H9 (cell line): ENCODE results near the gene RBPJ. TPM values are rescaled to one million over a fixed set of nuclear protein-coding genes. Genes with fewer than 3 reads are reported as not detected.

Experiments
- DNase-seq: peaks from one replicate; pipeline ENCODE4 v3.0.0-alpha.2; 2017
- H2AFZ ChIP-seq: one replicate; pipeline ENCODE4 v1.6.1; 2013; ENCODE audit warnings: mild to moderate bottlenecking, low read length, control low read depth, moderate library complexity
- H2AK5ac ChIP-seq: 2 replicates; pipeline ENCODE4 v1.6.1; 2013; ENCODE audit warnings: low read length, control low read depth, mixed read lengths; ENCODE audit not compliant: insufficient read length
- H2BK120ac ChIP-seq: one replicate; pipeline ENCODE4 v1.6.1; 2013; ENCODE audit warnings: low read depth, mild to moderate bottlenecking, low read length, control low read depth, inconsistent platforms; ENCODE audit not compliant: poor library complexity, severe bottlenecking
- H2BK12ac ChIP-seq: 2 replicates; pipeline ENCODE4 v1.6.1; 2013; ENCODE audit warnings: low read length, control low read depth, mixed read lengths, low read depth; ENCODE audit not compliant: insufficient read length
- H2BK15ac ChIP-seq: 2 replicates; pipeline ENCODE4 v1.6.1; 2013; ENCODE audit warnings: low read depth, low read length, control low read depth
- H2BK20ac ChIP-seq: one replicate; pipeline ENCODE4 v1.6.1; 2013; ENCODE audit warnings: low read depth, mild to moderate bottlenecking, low read length, control low read depth, inconsistent platforms; ENCODE audit not compliant: poor library complexity, severe bottlenecking
- H2BK5ac ChIP-seq: 2 replicates; pipeline ENCODE4 v1.6.1; 2013; ENCODE audit warnings: low read length, control low read depth, mixed read lengths; ENCODE audit not compliant: insufficient read length
- H3K14ac ChIP-seq: 2 replicates; pipeline ENCODE4 v1.6.1; 2013; ENCODE audit warnings: low read length, control low read depth; ENCODE audit not compliant: insufficient read depth
- H3K18ac ChIP-seq: 2 replicates; pipeline ENCODE4 v1.6.1; 2013; ENCODE audit warnings: low read depth, mild to moderate bottlenecking, mixed read lengths, low read length, control low read depth; ENCODE audit not compliant: insufficient read length
- H3K23ac ChIP-seq: 2 replicates; pipeline ENCODE4 v1.6.1; 2013; ENCODE audit warnings: low read length, control low read depth, mixed read lengths, low read depth; ENCODE audit not compliant: insufficient read length
- H3K23me2 ChIP-seq: 2 replicates; pipeline ENCODE4 v1.6.1; 2013; ENCODE audit warnings: low read depth, mild to moderate bottlenecking, mixed read lengths, low read length, control low read depth; ENCODE audit not compliant: insufficient read length, poor library complexity, severe bottlenecking
- H3K27ac ChIP-seq: 2 replicates; pipeline ENCODE4 v1.5.1; 2013; ENCODE audit warnings: low read length, control low read depth, mixed read lengths, low read depth; ENCODE audit not compliant: insufficient read length
- H3K27me3 ChIP-seq: 2 replicates; pipeline ENCODE4 v1.6.1; 2013; ENCODE audit warnings: low read length, control low read depth, inconsistent platforms; ENCODE audit not compliant: insufficient read depth
- H3K4ac ChIP-seq: 2 replicates; pipeline ENCODE4 v1.6.1; 2013; ENCODE audit warnings: low read depth, mild to moderate bottlenecking, control low read depth, inconsistent platforms, low read length, moderate library complexity
- H3K4me1 ChIP-seq: 2 replicates; pipeline ENCODE4 v1.6.1; 2013; ENCODE audit warnings: low read length, control low read depth, inconsistent platforms; ENCODE audit not compliant: insufficient read depth
- H3K4me2 ChIP-seq: 2 replicates; pipeline ENCODE4 v1.6.1; 2013; ENCODE audit warnings: low read length, control low read depth, mixed read lengths; ENCODE audit not compliant: insufficient read length, insufficient read depth
- H3K56ac ChIP-seq: 2 replicates; pipeline ENCODE4 v1.6.1; 2013; ENCODE audit warnings: low read depth, mild to moderate bottlenecking, mixed read lengths, low read length, control low read depth; ENCODE audit not compliant: insufficient read length
- H3K79me1 ChIP-seq: 2 replicates; pipeline ENCODE4 v1.6.1; 2013; ENCODE audit warnings: low read depth, mild to moderate bottlenecking, moderate library complexity, low read length, control low read depth, inconsistent platforms; ENCODE audit not compliant: insufficient read depth, poor library complexity, severe bottlenecking
- H3K79me2 ChIP-seq: 2 replicates; pipeline ENCODE4 v1.6.1; 2013; ENCODE audit warnings: low read length, control low read depth, inconsistent platforms; ENCODE audit not compliant: insufficient read depth
- H3K9ac ChIP-seq: 2 replicates; pipeline ENCODE4 v1.6.1; 2013; ENCODE audit warnings: low read length, control low read depth, mixed read lengths; ENCODE audit not compliant: insufficient read length; ENCODE audit errors: extremely low read depth
- H3K9me3 ChIP-seq: one replicate; pipeline ENCODE4 v1.6.1; 2013; ENCODE audit warnings: low read depth, low read length, inconsistent platforms; ENCODE audit not compliant: control insufficient read depth
- H3T11ph ChIP-seq: one replicate; pipeline ENCODE4 v1.6.1; 2013; ENCODE audit warnings: mild to moderate bottlenecking, low read length, control low read depth, inconsistent platforms
- H4K20me1 ChIP-seq: one replicate; pipeline ENCODE4 v1.6.1; 2013; ENCODE audit not compliant: control insufficient read depth, insufficient read length, insufficient read depth
- H4K5ac ChIP-seq: 2 replicates; pipeline ENCODE4 v1.6.1; 2013; ENCODE audit warnings: low read depth, mild to moderate bottlenecking, mixed read lengths, low read length, control low read depth; ENCODE audit not compliant: insufficient read length
- H4K8ac ChIP-seq: replicated peaks from 2 replicates; pipeline ENCODE4 v1.6.1; 2013; ENCODE audit warnings: low read length, control low read depth, mixed read lengths, low read depth; ENCODE audit not compliant: insufficient read length
- H4K91ac ChIP-seq: 2 replicates; pipeline ENCODE4 v1.6.1; 2013; ENCODE audit warnings: low read depth, mild to moderate bottlenecking, moderate library complexity, mixed read lengths, low read length, control low read depth; ENCODE audit not compliant: insufficient read length
- H3K27ac Mint-ChIP-seq, 3 experiments: 2 replicates in 2 of 3; 3 replicates in 1 of 3; pipeline ENCODE4 v1.8.0; 2020 to 2021; ENCODE audit warnings: mixed read lengths in 3 of 3, mild to moderate bottlenecking in 1 of 3, moderate library complexity in 1 of 3
- H3K27me3 Mint-ChIP-seq: 2 replicates; pipeline ENCODE4 v1.8.0; 2021; ENCODE audit warnings: low read depth, mild to moderate bottlenecking, moderate library complexity, mixed read lengths
- H3K36me3 Mint-ChIP-seq, 3 experiments: 2 replicates in 2 of 3; 3 replicates in 1 of 3; pipeline ENCODE4 v1.8.0; 2020 to 2021; ENCODE audit warnings: low read depth in 3 of 3, mixed read lengths in 3 of 3; ENCODE audit not compliant: insufficient read depth in 1 of 3
- H3K4me1 Mint-ChIP-seq, 2 experiments: 2 replicates each; pipeline ENCODE4 v1.8.0; 2020; ENCODE audit warnings: mixed read lengths in 2 of 2
- H3K4me3 Mint-ChIP-seq, 2 experiments: 2 replicates in 1 of 2; 3 replicates in 1 of 2; pipeline ENCODE4 v1.8.0; 2020 to 2021; ENCODE audit warnings: mild to moderate bottlenecking in 2 of 2, mixed read lengths in 2 of 2, moderate library complexity in 1 of 2
- H3K9me3 Mint-ChIP-seq, 2 experiments: 2 replicates in 1 of 2; 3 replicates in 1 of 2; pipeline ENCODE4 v1.8.0; 2020; ENCODE audit warnings: mild to moderate bottlenecking in 2 of 2, mixed read lengths in 2 of 2, moderate library complexity in 1 of 2
- WGBS: extraction: QIAGEN DNeasy Blood & Tissue Kit; methylation state at CpG from one replicate; pipeline ENCODE4 v1.1.7; 2013; ENCODE audit warnings: missing lambda C conversion rate, low lambda C conversion rate, mixed read lengths; ENCODE audit not compliant: insufficient read length; ENCODE audit errors: extremely low coverage; 5-methylcytosine and 5-hydroxymethylcytosine counted together
- total RNA-seq: library from RNA; stranded (reverse); gene quantifications from 2 replicates; pipeline ENCODE4 v1.2.1, GENCODE V29; 2021
- TF ChIP-seq, protein P1 (sequence below): fragments of 200-600 bp; sonication (generic); conservative IDR thresholded peaks from 3 replicates; pipeline ENCODE4 v1.8.0; 2021; ENCODE audit warnings: antibody characterized with exemption, mild to moderate bottlenecking

RBPJ gene
- total RNA-seq, 1 experiment from 2014 or later = 166 TPM

DNA sequence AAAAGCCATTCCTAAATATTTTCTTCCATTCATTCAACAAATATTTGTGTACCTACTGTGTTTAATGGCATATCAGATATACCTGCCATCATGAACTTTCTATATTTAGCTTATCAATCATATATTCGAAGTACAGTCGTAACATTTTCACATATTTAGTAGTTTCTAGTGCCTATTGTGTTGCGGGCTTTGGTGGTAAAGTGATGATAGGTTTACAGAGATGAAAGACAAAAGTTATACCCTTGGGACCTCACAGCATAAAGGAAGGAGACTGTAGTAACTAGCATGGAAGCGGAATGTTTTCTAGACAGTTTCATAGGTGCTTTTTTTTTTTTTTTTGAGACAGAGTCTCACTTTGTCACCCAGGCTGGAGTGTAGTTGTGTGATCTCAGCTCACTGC lies 39.5 kb downstream of the RBPJ start:
- H3K27ac Mint-ChIP-seq = peak overlapping the region in 1 of 3 experiments; percentile 75; a peak in 2 of 7 replicates
- H3K27me3 ChIP-seq = no peaks in the 10 kb centered on the region
- no peak overlapping the region for H3K4ac ChIP-seq
- H2BK20ac ChIP-seq = no peak overlapping the region
- peaks cover 55% of the 10 kb centered on the region; the same call in 1 of the 2 replicates for H3K79me2 ChIP-seq
- H2BK120ac ChIP-seq = no peak overlapping the region
- H2BK5ac ChIP-seq = no peak overlapping the region
- no peaks in the 10 kb centered on the region for H3K4me1 ChIP-seq
- H4K8ac ChIP-seq = no peak overlapping the region
- H2BK15ac ChIP-seq = no peak overlapping the region
- TF ChIP-seq, protein P1, sequence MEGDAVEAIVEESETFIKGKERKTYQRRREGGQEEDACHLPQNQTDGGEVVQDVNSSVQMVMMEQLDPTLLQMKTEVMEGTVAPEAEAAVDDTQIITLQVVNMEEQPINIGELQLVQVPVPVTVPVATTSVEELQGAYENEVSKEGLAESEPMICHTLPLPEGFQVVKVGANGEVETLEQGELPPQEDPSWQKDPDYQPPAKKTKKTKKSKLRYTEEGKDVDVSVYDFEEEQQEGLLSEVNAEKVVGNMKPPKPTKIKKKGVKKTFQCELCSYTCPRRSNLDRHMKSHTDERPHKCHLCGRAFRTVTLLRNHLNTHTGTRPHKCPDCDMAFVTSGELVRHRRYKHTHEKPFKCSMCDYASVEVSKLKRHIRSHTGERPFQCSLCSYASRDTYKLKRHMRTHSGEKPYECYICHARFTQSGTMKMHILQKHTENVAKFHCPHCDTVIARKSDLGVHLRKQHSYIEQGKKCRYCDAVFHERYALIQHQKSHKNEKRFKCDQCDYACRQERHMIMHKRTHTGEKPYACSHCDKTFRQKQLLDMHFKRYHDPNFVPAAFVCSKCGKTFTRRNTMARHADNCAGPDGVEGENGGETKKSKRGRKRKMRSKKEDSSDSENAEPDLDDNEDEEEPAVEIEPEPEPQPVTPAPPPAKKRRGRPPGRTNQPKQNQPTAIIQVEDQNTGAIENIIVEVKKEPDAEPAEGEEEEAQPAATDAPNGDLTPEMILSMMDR = no peak
- H3K4me2 ChIP-seq = no peak overlapping the region
- no peaks in the 10 kb centered on the region for H4K20me1 ChIP-seq
- H3K56ac ChIP-seq = no peak overlapping the region
- no peak overlapping the region for H2AFZ ChIP-seq
- no peak overlapping the region for H3K9ac ChIP-seq
- no CpG with 5 or more reads among the region's 4 CpGs for WGBS
- no peak overlapping the region for H2BK12ac ChIP-seq
- no peaks in the 10 kb centered on the region for H3K36me3 Mint-ChIP-seq
- H3K79me1 ChIP-seq = peaks cover 3% of the 10 kb centered on the region
- no peaks in the 10 kb centered on the region for H3K9me3 ChIP-seq
- H4K5ac ChIP-seq = no peak overlapping the region
- DNase-seq = no peak
- no peak overlapping the region for H3K18ac ChIP-seq
- peaks cover 14 to 21% of the 10 kb centered on the region in 2 experiments for H3K4me1 Mint-ChIP-seq
- H3K23me2 ChIP-seq = no peaks in the 10 kb centered on the region
- no peak overlapping the region for H3K4me3 Mint-ChIP-seq
- no peak overlapping the region for H3K14ac ChIP-seq
- H4K91ac ChIP-seq = no peak overlapping the region
- no peak overlapping the region for H3T11ph ChIP-seq
- no peaks in the 10 kb centered on the region for H3K27me3 Mint-ChIP-seq
- no peak overlapping the region for H3K23ac ChIP-seq
- H3K9me3 Mint-ChIP-seq = no peaks in the 10 kb centered on the region
- H3K27ac ChIP-seq = no peak overlapping the region
- no peak overlapping the region for H2AK5ac ChIP-seq
